GM12878 (cell line): Measurements from ENCODE around the gene SLX9.

Experiments used
- CTCF ChIP-seq, 3 experiments: IDR thresholded peaks in 2 of 3; conservative IDR thresholded peaks in 1 of 3; 2 replicates each; pipeline ENCODE4 v1.5.1; 2011; ENCODE audit warnings: low read depth in 3 of 3, low read length in 3 of 3, mild to moderate bottlenecking in 3 of 3, control low read depth in 2 of 3, moderate library complexity in 2 of 3, inconsistent platforms in 1 of 3, mixed read lengths in 1 of 3; ENCODE audit not compliant: control insufficient read depth in 2 of 3, insufficient read depth in 1 of 3; ENCODE audit errors: extremely low read depth in 1 of 3
- EP300 ChIP-seq, 2 experiments: fragments of 150-350 bp in 1 of 2; IDR thresholded peaks; 2 replicates each; pipeline ENCODE4 v1.6.1; 2011 to 2012; ENCODE audit warnings: low read depth in 2 of 2, low read length in 2 of 2, borderline replicate concordance in 1 of 2, improper control_type of control experiment in 1 of 2, inconsistent platforms in 1 of 2; ENCODE audit not compliant: control insufficient read depth in 1 of 2
- EZH2 ChIP-seq: IDR thresholded peaks from 2 replicates; pipeline ENCODE4 v1.6.1; 2012; ENCODE audit warnings: low read depth, mild to moderate bottlenecking, control low read depth, inconsistent platforms, low read length, borderline replicate concordance; ENCODE audit not compliant: control insufficient read depth
- FOS ChIP-seq: IDR thresholded peaks from 3 replicates; pipeline ENCODE4 v1.6.1; 2011; ENCODE audit warnings: borderline replicate concordance; ENCODE audit not compliant: insufficient read length; ENCODE audit errors: extremely low read depth
- MAX ChIP-seq: IDR thresholded peaks from 2 replicates; pipeline ENCODE4 v1.6.1; 2012; ENCODE audit warnings: low read depth, low read length, improper control_type of control experiment
- POLR2AphosphoS5 ChIP-seq: IDR thresholded peaks from 2 replicates; pipeline ENCODE4 v1.6.1; 2011; ENCODE audit warnings: mild to moderate bottlenecking, low read length, inconsistent platforms
- RFX5 ChIP-seq: IDR thresholded peaks from 2 replicates; pipeline ENCODE4 v1.6.1; 2011; ENCODE audit warnings: low read depth, low read length, improper control_type of control experiment
- TF ChIP-seq, protein P1 (sequence below): fragments of 450-650 bp; IDR thresholded peaks from 2 replicates; pipeline ENCODE4 v1.6.1; 2016; ENCODE audit warnings: mild to moderate bottlenecking
- TF ChIP-seq, protein P2 (sequence below): IDR thresholded peaks from 2 replicates; pipeline ENCODE4 v1.6.1; 2011; ENCODE audit warnings: borderline replicate concordance, low read depth, mild to moderate bottlenecking, moderate library complexity, mixed read lengths, low read length; ENCODE audit not compliant: insufficient read depth; ENCODE audit errors: extremely low read length

- TF ChIP-seq CTCF (IDR thresholded peaks at IDR 0.05 in 2 of 3, conservative IDR thresholded peaks at IDR 0.05 in 1 of 3; ENCODE audit: control insufficient read depth in 2 of 3, extremely low read depth in 1 of 3, insufficient read depth in 1 of 3, low read depth in 3 of 3, low read length in 3 of 3): no peak
- no peak for TF ChIP-seq EZH2
- TF ChIP-seq POLR2AphosphoS5: no peak
- TF ChIP-seq MAX: no peak
- TF ChIP-seq, protein P1, sequence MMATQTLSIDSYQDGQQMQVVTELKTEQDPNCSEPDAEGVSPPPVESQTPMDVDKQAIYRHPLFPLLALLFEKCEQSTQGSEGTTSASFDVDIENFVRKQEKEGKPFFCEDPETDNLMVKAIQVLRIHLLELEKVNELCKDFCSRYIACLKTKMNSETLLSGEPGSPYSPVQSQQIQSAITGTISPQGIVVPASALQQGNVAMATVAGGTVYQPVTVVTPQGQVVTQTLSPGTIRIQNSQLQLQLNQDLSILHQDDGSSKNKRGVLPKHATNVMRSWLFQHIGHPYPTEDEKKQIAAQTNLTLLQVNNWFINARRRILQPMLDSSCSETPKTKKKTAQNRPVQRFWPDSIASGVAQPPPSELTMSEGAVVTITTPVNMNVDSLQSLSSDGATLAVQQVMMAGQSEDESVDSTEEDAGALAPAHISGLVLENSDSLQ: no peak
- TF ChIP-seq, protein P2, sequence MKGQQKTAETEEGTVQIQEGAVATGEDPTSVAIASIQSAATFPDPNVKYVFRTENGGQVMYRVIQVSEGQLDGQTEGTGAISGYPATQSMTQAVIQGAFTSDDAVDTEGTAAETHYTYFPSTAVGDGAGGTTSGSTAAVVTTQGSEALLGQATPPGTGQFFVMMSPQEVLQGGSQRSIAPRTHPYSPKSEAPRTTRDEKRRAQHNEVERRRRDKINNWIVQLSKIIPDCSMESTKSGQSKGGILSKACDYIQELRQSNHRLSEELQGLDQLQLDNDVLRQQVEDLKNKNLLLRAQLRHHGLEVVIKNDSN: no peak
- TF ChIP-seq EP300 (IDR thresholded peaks at IDR 0.05; ENCODE audit: borderline replicate concordance in 1 of 2, control insufficient read depth in 1 of 2, low read depth in 2 of 2, low read length in 2 of 2): no peak
- no peak for TF ChIP-seq RFX5
- no peak for TF ChIP-seq FOS
Measured at GRCh38 chr21:44971672-44971995, 31.8 kb downstream of the SLX9 start.
